ENCODE results near the gene DIAPH2.

- TF ChIP-seq CTCF (IDR thresholded peaks at IDR 0.05; ENCODE audit: low read length) = no peak
- no peak for TF ChIP-seq EZH2 (optimal IDR thresholded peaks at IDR 0.05; ENCODE audit: low read depth, low read length)
Measured at GRCh38 chrX:97011540-97011939, 326.9 kb downstream of the DIAPH2 start.
